SK-N-SH treated with all-trans-retinoic acid at 6 μM for 48 hours (cell line): ENCODE results near the gene PRKAG2.

Source experiments
- GLIS3 ChIP-seq: fragments of 250-450 bp; sonication (Bioruptor Pico); IDR thresholded peaks from 2 replicates; pipeline ENCODE4 v1.5.0; 2020; ENCODE audit warnings: mild to moderate bottlenecking, moderate library complexity
- TF ChIP-seq, protein P1 (sequence below): fragments of 250-450 bp; sonication (Bioruptor Pico); IDR thresholded peaks from 2 replicates; pipeline ENCODE4 v1.8.0; 2020; ENCODE audit warnings: mild to moderate bottlenecking, moderate library complexity, borderline replicate concordance
- TF ChIP-seq, protein P2 (sequence below): fragments of 250-450 bp; sonication (Bioruptor Pico); IDR thresholded peaks from 2 replicates; pipeline ENCODE4 v1.5.1; 2020; ENCODE audit warnings: low read depth, mild to moderate bottlenecking, moderate library complexity

- TF ChIP-seq, protein P1, sequence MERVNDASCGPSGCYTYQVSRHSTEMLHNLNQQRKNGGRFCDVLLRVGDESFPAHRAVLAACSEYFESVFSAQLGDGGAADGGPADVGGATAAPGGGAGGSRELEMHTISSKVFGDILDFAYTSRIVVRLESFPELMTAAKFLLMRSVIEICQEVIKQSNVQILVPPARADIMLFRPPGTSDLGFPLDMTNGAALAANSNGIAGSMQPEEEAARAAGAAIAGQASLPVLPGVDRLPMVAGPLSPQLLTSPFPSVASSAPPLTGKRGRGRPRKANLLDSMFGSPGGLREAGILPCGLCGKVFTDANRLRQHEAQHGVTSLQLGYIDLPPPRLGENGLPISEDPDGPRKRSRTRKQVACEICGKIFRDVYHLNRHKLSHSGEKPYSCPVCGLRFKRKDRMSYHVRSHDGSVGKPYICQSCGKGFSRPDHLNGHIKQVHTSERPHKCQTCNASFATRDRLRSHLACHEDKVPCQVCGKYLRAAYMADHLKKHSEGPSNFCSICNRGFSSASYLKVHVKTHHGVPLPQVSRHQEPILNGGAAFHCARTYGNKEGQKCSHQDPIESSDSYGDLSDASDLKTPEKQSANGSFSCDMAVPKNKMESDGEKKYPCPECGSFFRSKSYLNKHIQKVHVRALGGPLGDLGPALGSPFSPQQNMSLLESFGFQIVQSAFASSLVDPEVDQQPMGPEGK (CRISPR knock-in tag), result no peak
- TF ChIP-seq GLIS3 (CRISPR knock-in tag), result no peak
- TF ChIP-seq, protein P2, sequence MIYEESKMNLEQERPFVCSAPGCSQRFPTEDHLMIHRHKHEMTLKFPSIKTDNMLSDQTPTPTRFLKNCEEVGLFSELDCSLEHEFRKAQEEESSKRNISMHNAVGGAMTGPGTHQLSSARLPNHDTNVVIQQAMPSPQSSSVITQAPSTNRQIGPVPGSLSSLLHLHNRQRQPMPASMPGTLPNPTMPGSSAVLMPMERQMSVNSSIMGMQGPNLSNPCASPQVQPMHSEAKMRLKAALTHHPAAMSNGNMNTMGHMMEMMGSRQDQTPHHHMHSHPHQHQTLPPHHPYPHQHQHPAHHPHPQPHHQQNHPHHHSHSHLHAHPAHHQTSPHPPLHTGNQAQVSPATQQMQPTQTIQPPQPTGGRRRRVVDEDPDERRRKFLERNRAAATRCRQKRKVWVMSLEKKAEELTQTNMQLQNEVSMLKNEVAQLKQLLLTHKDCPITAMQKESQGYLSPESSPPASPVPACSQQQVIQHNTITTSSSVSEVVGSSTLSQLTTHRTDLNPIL (CRISPR knock-in tag), result no peak
Measured at GRCh38 chr7:151676759-151677158, 200.2 kb downstream of the PRKAG2 start.
